Natural killer cell treated with Interleukin-12 subunit alpha and Interleukin-12 subunit beta and Interleukin-15 and Interleukin-18, amount 100 ng/mL, for 72 hours (primary cell): ENCODE data around the gene GRK6. TPM values are rescaled to one million over a fixed set of nuclear protein-coding genes. Genes with fewer than 3 reads are reported as not detected.

ENCODE experiments used
- ATAC-seq, 2 donors: fragments of 150-1000 bp; cut with Tn5 transposase in 1 of 2; sonication (Bioruptor Pico), chemical (Tn5 transposase) in 1 of 2; 2 replicates each; pipeline ENCODE4 v1.10.0; 2021
- DNase-seq: peaks from one replicate; pipeline ENCODE4 v3.0.0; 2022; ENCODE audit warnings: low spot score
- H3K27ac Mint-ChIP-seq, 2 donors: 1 replicate in 1 of 2; 2 replicates in 1 of 2; pipeline ENCODE4 v1.8.0; 2022; ENCODE audit warnings: mixed read lengths in 2 of 2, mild to moderate bottlenecking in 1 of 2, moderate library complexity in 1 of 2
- H3K27me3 Mint-ChIP-seq, 2 donors: 1 replicate in 1 of 2; 2 replicates in 1 of 2; pipeline ENCODE4 v1.8.0; 2022; ENCODE audit warnings: mixed read lengths in 2 of 2
- H3K36me3 Mint-ChIP-seq: one replicate; pipeline ENCODE4 v1.8.0; 2022; ENCODE audit warnings: mixed read lengths
- H3K4me1 Mint-ChIP-seq, 2 donors: 1 replicate in 1 of 2; 2 replicates in 1 of 2; pipeline ENCODE4 v1.8.0; 2022; ENCODE audit warnings: low read depth in 2 of 2, mixed read lengths in 2 of 2, mild to moderate bottlenecking in 1 of 2
- H3K4me3 Mint-ChIP-seq: one replicate; pipeline ENCODE4 v1.8.0; 2022; ENCODE audit warnings: mixed read lengths
- H3K9me3 Mint-ChIP-seq: 2 replicates; pipeline ENCODE4 v1.8.0; 2022; ENCODE audit warnings: mixed read lengths
- total RNA-seq, 2 donors: library from RNA; stranded (reverse); gene quantifications; one replicate each; pipeline ENCODE4 v1.2.3, GENCODE V29; 2022

GRK6 gene
- total RNA-seq, 2 donors from 2014 or later: 58.1 to 113 TPM

GRCh38 chr5:177486256-177486655 is 59.8 kb downstream of the GRK6 start:
- H3K4me1 Mint-ChIP-seq: no peaks in the 10 kb centered on the region
- no peaks in the 10 kb centered on the region for H3K27me3 Mint-ChIP-seq
- no peak overlapping the region for H3K27ac Mint-ChIP-seq
- no peak overlapping the region for H3K4me3 Mint-ChIP-seq
- no peaks in the 10 kb centered on the region for H3K9me3 Mint-ChIP-seq
- H3K36me3 Mint-ChIP-seq: no peaks in the 10 kb centered on the region
- ATAC-seq: no peak
- DNase-seq: no peak

GRCh38 chr5:177487144-177487543 is 60.7 kb downstream of the GRK6 start:
- H3K9me3 Mint-ChIP-seq: no peaks in the 10 kb centered on the region
- no peak for ATAC-seq
- H3K4me1 Mint-ChIP-seq: no peaks in the 10 kb centered on the region
- no peak for DNase-seq
- H3K27me3 Mint-ChIP-seq: no peaks in the 10 kb centered on the region
- H3K36me3 Mint-ChIP-seq: no peaks in the 10 kb centered on the region
- no peak overlapping the region for H3K4me3 Mint-ChIP-seq
- H3K27ac Mint-ChIP-seq: no peak overlapping the region

GRCh38 chr5:177487975-177488374 is 61.5 kb downstream of the GRK6 start:
- no peak overlapping the region for H3K27ac Mint-ChIP-seq
- H3K4me1 Mint-ChIP-seq: peaks cover 3 to 4% of the 10 kb centered on the region in 2 donors
- no peaks in the 10 kb centered on the region for H3K27me3 Mint-ChIP-seq
- H3K36me3 Mint-ChIP-seq: no peaks in the 10 kb centered on the region
- ATAC-seq (no peak), DNase-seq (no peak)
- no peak overlapping the region for H3K4me3 Mint-ChIP-seq
- H3K9me3 Mint-ChIP-seq: no peaks in the 10 kb centered on the region

GRCh38 chr5:177489119-177489716 is 62.7 kb downstream of the GRK6 start:
- no peaks in the 10 kb centered on the region for H3K36me3 Mint-ChIP-seq
- DNase-seq (no peak), ATAC-seq (peak in 1 of 2 donors; percentile 4)
- H3K4me3 Mint-ChIP-seq: no peak overlapping the region
- H3K9me3 Mint-ChIP-seq: no peaks in the 10 kb centered on the region
- H3K27ac Mint-ChIP-seq: no peak overlapping the region
- H3K27me3 Mint-ChIP-seq: no peaks in the 10 kb centered on the region
- peaks cover 7 to 11% of the 10 kb centered on the region in 2 donors for H3K4me1 Mint-ChIP-seq

- no peak overlapping the region for H3K4me3 Mint-ChIP-seq
- no peak for DNase-seq
- H3K9me3 Mint-ChIP-seq: no peaks in the 10 kb centered on the region
- H3K4me1 Mint-ChIP-seq: peaks cover 7 to 13% of the 10 kb centered on the region in 2 donors
- H3K27me3 Mint-ChIP-seq: no peaks in the 10 kb centered on the region
- H3K36me3 Mint-ChIP-seq: no peaks in the 10 kb centered on the region
- H3K27ac Mint-ChIP-seq: no peak overlapping the region
- no peak for ATAC-seq
Measured at GRCh38 chr5:177490311-177490991, 64.0 kb downstream of the GRK6 start.

GRCh38 chr5:177490992-177491391 is 64.5 kb downstream of the GRK6 start:
- Mint-ChIP-seq H3K27ac (no peak overlapping the region), H3K9me3 (no peaks in the 10 kb centered on the region), H3K4me3 (no peak overlapping the region), H3K4me1 (peaks cover 7 to 13% of the 10 kb centered on the region in 2 donors), H3K27me3 (no peaks in the 10 kb centered on the region), H3K36me3 (no peaks in the 10 kb centered on the region)
- no peak for ATAC-seq
- no peak for DNase-seq

GRCh38 chr5:177491429-177491945 is 65.0 kb downstream of the GRK6 start:
- DNase-seq: no peak
- H3K27ac Mint-ChIP-seq: no peak overlapping the region
- H3K27me3 Mint-ChIP-seq: no peaks in the 10 kb centered on the region
- peaks cover 7 to 13% of the 10 kb centered on the region in 2 donors for H3K4me1 Mint-ChIP-seq
- no peak overlapping the region for H3K4me3 Mint-ChIP-seq
- peak in 1 of 2 donors; percentile 45 for ATAC-seq
- no peaks in the 10 kb centered on the region for H3K9me3 Mint-ChIP-seq
- H3K36me3 Mint-ChIP-seq: no peaks in the 10 kb centered on the region

GRCh38 chr5:177491983-177492746 is 65.7 kb downstream of the GRK6 start:
- no peak for ATAC-seq
- H3K36me3 Mint-ChIP-seq: no peaks in the 10 kb centered on the region
- H3K27ac Mint-ChIP-seq: no peak overlapping the region
- H3K4me3 Mint-ChIP-seq: no peak overlapping the region
- H3K9me3 Mint-ChIP-seq: no peaks in the 10 kb centered on the region
- peaks cover 7 to 13% of the 10 kb centered on the region in 2 donors for H3K4me1 Mint-ChIP-seq
- DNase-seq: no peak
- H3K27me3 Mint-ChIP-seq: no peaks in the 10 kb centered on the region

Other genes with a start within 250 kb of the GRK6 start
- 10 to 100 TPM; 44.2 to 49.8 TPM for gene RAB24, start 123.0 kb upstream of the GRK6 start, total RNA-seq
- 100 to 1,000 TPM; 310 to 360 TPM for gene PRELID1, start 122.9 kb upstream of the GRK6 start, total RNA-seq
- gene MXD3, start 114.8 kb upstream of the GRK6 start, total RNA-seq: 10 to 100 TPM; 15.0 to 24.8 TPM
- 100 to 1,000 TPM; 136 to 150 TPM for gene LMAN2, start 75.0 kb upstream of the GRK6 start, total RNA-seq
- gene RGS14, start 68.8 kb upstream of the GRK6 start, total RNA-seq: 10 to 100 TPM; 26.5 to 45.4 TPM
- gene SLC34A1, start 42.2 kb upstream of the GRK6 start, total RNA-seq: not detected
- gene PFN3, start 26.0 kb upstream of the GRK6 start, total RNA-seq: not detected
- gene F12, start 17.1 kb upstream of the GRK6 start, total RNA-seq: under 1 TPM in 1 of 2 donors, not detected in 1; 0.45 TPM
- 1 to 10 TPM in 1 of 2 donors, under 1 TPM in 1; 0.83 to 2.6 TPM for gene PRR7, start 20.1 kb downstream of the GRK6 start, total RNA-seq
- 10 to 100 TPM in 1 of 2 donors, 1 to 10 TPM in 1; 7.1 to 13.3 TPM for gene DBN1, start 47.0 kb downstream of the GRK6 start, total RNA-seq
- 10 to 100 TPM; 15.5 to 39.1 TPM for gene PDLIM7, start 70.9 kb downstream of the GRK6 start, total RNA-seq
- 10 to 100 TPM; 10.0 to 18.0 TPM for gene DOK3, start 83.2 kb downstream of the GRK6 start, total RNA-seq
- 100 to 1,000 TPM; 162 to 168 TPM for gene DDX41, start 90.3 kb downstream of the GRK6 start, total RNA-seq
- 100 to 1,000 TPM in 1 of 2 donors, 10 to 100 TPM in 1; 57.9 to 135 TPM for gene FAM193B, start 127.9 kb downstream of the GRK6 start, total RNA-seq
- gene TMED9, start 165.5 kb downstream of the GRK6 start, total RNA-seq: 100 to 1,000 TPM; 177 to 236 TPM
- 10 to 100 TPM; 26.6 to 42.8 TPM for gene B4GALT7, start 173.5 kb downstream of the GRK6 start, total RNA-seq